Activated CD4-positive, alpha-beta memory T cell treated with anti-CD3 and anti-CD28 coated beads for 36 hours (primary cell): Measurements from ENCODE around the gene DNMBP. TPM values are rescaled to one million over a fixed set of nuclear protein-coding genes. Genes with fewer than 3 reads are reported as not detected.

Source experiments
- CTCF ChIA-PET: fragments of 350-600 bp; sonication (Branson Sonifier 250); formaldehyde crosslinking; loops from one replicate; lab custom pipeline; 2021; ENCODE audit warnings: antibody characterized with exemption, inconsistent platforms; lab: Charles Lee
- POLR2A ChIA-PET: fragments of 350-600 bp; sonication (Branson Sonifier 250); formaldehyde crosslinking; loops from one replicate; lab custom pipeline; 2021; ENCODE audit warnings: antibody characterized with exemption; lab: Charles Lee
- DNase-seq: peaks from one replicate; pipeline ENCODE4 v3.0.0-alpha.2; 2020
- H3K27ac Mint-ChIP-seq: one replicate; pipeline ENCODE4 v1.8.0; 2021; ENCODE audit warnings: mixed read lengths
- H3K27me3 Mint-ChIP-seq: one replicate; pipeline ENCODE4 v1.8.0; 2021; ENCODE audit warnings: mixed read lengths
- H3K36me3 Mint-ChIP-seq: one replicate; pipeline ENCODE4 v1.8.0; 2021; ENCODE audit warnings: mixed read lengths
- H3K4me1 Mint-ChIP-seq: one replicate; pipeline ENCODE4 v1.8.0; 2021; ENCODE audit warnings: low read depth, mixed read lengths
- H3K4me3 Mint-ChIP-seq: one replicate; pipeline ENCODE4 v1.8.0; 2021; ENCODE audit warnings: mild to moderate bottlenecking, mixed read lengths
- H3K9me3 Mint-ChIP-seq: one replicate; pipeline ENCODE4 v1.8.0; 2021; ENCODE audit warnings: mixed read lengths
- intact Hi-C: fragments of 100-400 bp; cut with micrococcal nuclease; formaldehyde crosslinking; loops from one replicate; pipeline ENCODE4 v1.15.1; 2023
- total RNA-seq, 2 experiments: library from RNA; stranded (reverse); gene quantifications; one replicate each; pipeline ENCODE4 v1.2.3, GENCODE V29; 2021

DNMBP gene
- total RNA-seq, 2 experiments from 2014 or later, result 2.1 to 2.2 TPM

- intact Hi-C loops, result no loop called here
- CTCF ChIA-PET, result interaction anchor here (3.3 kb wide), 1 partner anchor 136 kb away, joined by 12 read pairs; no protein-coding TSS in a partner anchor
Observed at GRCh38 chr10:99981581-99982199, 28.1 kb downstream of the DNMBP start.

GRCh38 chr10:99979066-99979685 lies 30.6 kb downstream of the DNMBP start:
- Mint-ChIP-seq H3K4me1 (peaks cover 2% of the 10 kb centered on the region), H3K4me3 (no peak overlapping the region), H3K27ac (no peak overlapping the region), H3K27me3 (no peaks in the 10 kb centered on the region), H3K9me3 (no peaks in the 10 kb centered on the region), H3K36me3 (no peaks in the 10 kb centered on the region)
- intact Hi-C loops, result no loop called here
- DNase-seq, result no peak
- POLR2A ChIA-PET, result no interaction called here
- CTCF ChIA-PET, result interaction anchor here (3.3 kb wide), 1 partner anchor 133 kb away, joined by 12 read pairs; no protein-coding TSS in a partner anchor

More at GRCh38 chr10:99981581-99982199, 28.1 kb downstream of the DNMBP start:
- H3K27me3 Mint-ChIP-seq, result no peaks in the 10 kb centered on the region
- no peaks in the 10 kb centered on the region for H3K9me3 Mint-ChIP-seq
- no peak overlapping the region for H3K27ac Mint-ChIP-seq
- no peaks in the 10 kb centered on the region for H3K36me3 Mint-ChIP-seq
- H3K4me1 Mint-ChIP-seq, result peaks cover 2% of the 10 kb centered on the region
- no peak overlapping the region for H3K4me3 Mint-ChIP-seq
- POLR2A ChIA-PET, result no interaction called here
- no peak for DNase-seq

- Mint-ChIP-seq H3K36me3 (no peaks in the 10 kb centered on the region), H3K4me1 (no peaks in the 10 kb centered on the region), H3K27me3 (no peaks in the 10 kb centered on the region), H3K27ac (no peak overlapping the region), H3K4me3 (no peak overlapping the region), H3K9me3 (no peaks in the 10 kb centered on the region)
- CTCF ChIA-PET, result interaction anchor here (0.6 to 1.4 kb wide), 2 partner anchors 33 to 389 kb away, joined by 3 to 4 read pairs; no protein-coding TSS in a partner anchor
- intact Hi-C loops, result no loop called here
- DNase-seq, result no peak
- POLR2A ChIA-PET, result no interaction called here
Observed at GRCh38 chr10:99977916-99978315, 31.8 kb downstream of the DNMBP start.

GRCh38 chr10:99976886-99977665 lies 32.7 kb downstream of the DNMBP start:
- Mint-ChIP-seq H3K9me3 (no peaks in the 10 kb centered on the region), H3K27ac (no peak overlapping the region), H3K36me3 (no peaks in the 10 kb centered on the region), H3K4me1 (no peaks in the 10 kb centered on the region), H3K4me3 (no peak overlapping the region), H3K27me3 (no peaks in the 10 kb centered on the region)
- intact Hi-C loops, result no loop called here
- ChIA-PET POLR2A (no interaction called here), CTCF (interaction anchor here (0.6 to 1.8 kb wide), 5 partner anchors 32 to 410 kb away, joined by 3 to 5 read pairs (median 4); partner anchors contain the start of gene DNMBP)
- no peak for DNase-seq

GRCh38 chr10:99975942-99976809 lies 33.6 kb downstream of the DNMBP start:
- DNase-seq, result no peak
- H3K4me1 Mint-ChIP-seq, result no peaks in the 10 kb centered on the region
- H3K36me3 Mint-ChIP-seq, result no peaks in the 10 kb centered on the region
- H3K9me3 Mint-ChIP-seq, result no peaks in the 10 kb centered on the region
- POLR2A ChIA-PET, result no interaction called here
- CTCF ChIA-PET, result interaction anchor here (1.5 to 1.8 kb wide), 2 partner anchors 33 to 70 kb away, joined by 5 read pairs; partner anchors contain the start of gene DNMBP
- no peak overlapping the region for H3K4me3 Mint-ChIP-seq
- no peaks in the 10 kb centered on the region for H3K27me3 Mint-ChIP-seq
- intact Hi-C loops, result no loop called here
- no peak overlapping the region for H3K27ac Mint-ChIP-seq

- H3K4me1 Mint-ChIP-seq, result no peaks in the 10 kb centered on the region
- CTCF ChIA-PET, result interaction anchor here (0.9 to 1.5 kb wide), 3 partner anchors 34 to 71 kb away, joined by 3 to 5 read pairs (median 5); partner anchors contain the start of gene DNMBP
Observed at GRCh38 chr10:99975106-99975829, 34.5 kb downstream of the DNMBP start.

GRCh38 chr10:99973190-99973589 lies 36.6 kb downstream of the DNMBP start:
- DNase-seq, result no peak
- no peaks in the 10 kb centered on the region for H3K27me3 Mint-ChIP-seq
- intact Hi-C loops, result no loop called here
- H3K4me1 Mint-ChIP-seq, result no peaks in the 10 kb centered on the region
- no peak overlapping the region for H3K4me3 Mint-ChIP-seq
- peaks cover 4% of the 10 kb centered on the region for H3K36me3 Mint-ChIP-seq
- no peaks in the 10 kb centered on the region for H3K9me3 Mint-ChIP-seq
- no peak overlapping the region for H3K27ac Mint-ChIP-seq
- POLR2A ChIA-PET, result no interaction called here
- CTCF ChIA-PET, result no interaction called here

More at GRCh38 chr10:99975106-99975829, 34.5 kb downstream of the DNMBP start:
- Mint-ChIP-seq H3K36me3 (peaks cover 1% of the 10 kb centered on the region), H3K27me3 (no peaks in the 10 kb centered on the region), H3K4me3 (no peak overlapping the region), H3K27ac (no peak overlapping the region), H3K9me3 (no peaks in the 10 kb centered on the region)
- no peak for DNase-seq
- intact Hi-C loops, result no loop called here
- POLR2A ChIA-PET, result no interaction called here

GRCh38 chr10:99967961-99968360 lies 41.8 kb downstream of the DNMBP start:
- intact Hi-C loops, result no loop called here
- CTCF ChIA-PET, result interaction anchor here (0.7 kb wide), 1 partner anchor 122 kb away, joined by 3 read pairs; no protein-coding TSS in a partner anchor

GRCh38 chr10:99966306-99966705 lies 43.4 kb downstream of the DNMBP start:
- Mint-ChIP-seq H3K4me3 (no peak overlapping the region), H3K9me3 (no peaks in the 10 kb centered on the region), H3K4me1 (peaks cover 4% of the 10 kb centered on the region), H3K27ac (no peak overlapping the region), H3K27me3 (no peaks in the 10 kb centered on the region), H3K36me3 (peaks cover 4% of the 10 kb centered on the region)
- ChIA-PET CTCF (interaction anchor here (0.5 to 2.9 kb wide), 4 partner anchors 43 to 120 kb away, joined by 3 to 23 read pairs (median 4); partner anchors contain the start of gene DNMBP), POLR2A (no interaction called here)
- intact Hi-C loops, result no loop called here
- DNase-seq, result no peak

More at GRCh38 chr10:99967961-99968360, 41.8 kb downstream of the DNMBP start:
- Mint-ChIP-seq H3K4me1 (peaks cover 4% of the 10 kb centered on the region), H3K27ac (no peak overlapping the region), H3K27me3 (no peaks in the 10 kb centered on the region), H3K36me3 (peaks cover 4% of the 10 kb centered on the region), H3K9me3 (no peaks in the 10 kb centered on the region), H3K4me3 (no peak overlapping the region)
- DNase-seq, result no peak
- POLR2A ChIA-PET, result no interaction called here

- CTCF ChIA-PET, result interaction anchor here (1.4 to 2.9 kb wide), 2 partner anchors 44 to 120 kb away, joined by 5 to 23 read pairs; partner anchors contain the start of gene DNMBP
- POLR2A ChIA-PET, result no interaction called here
- Mint-ChIP-seq H3K4me3 (no peak overlapping the region), H3K9me3 (no peaks in the 10 kb centered on the region), H3K36me3 (peaks cover 4% of the 10 kb centered on the region), H3K27ac (no peak overlapping the region), H3K4me1 (peaks cover 4% of the 10 kb centered on the region), H3K27me3 (no peaks in the 10 kb centered on the region)
- DNase-seq, result no peak
- intact Hi-C loops, result no loop called here
Observed at GRCh38 chr10:99965700-99966099, 44.0 kb downstream of the DNMBP start.
